A549 treated with CpdA at 1 μM for 4 hours (cell line): ENCODE results near the gene RNASE13. TPM values are rescaled to one million over a fixed set of nuclear protein-coding genes. Genes with fewer than 3 reads are reported as not detected.

ENCODE experiments used
- total RNA-seq: library from RNA; stranded (reverse); fragments of 200-300 nt; extraction: Qiagen RNA extraction; gene quantifications from 5 replicates; pipeline ENCODE4 v1.2.3, GENCODE V29; 2022; ENCODE audit warnings: low read depth

Gene RNASE13, protein sequence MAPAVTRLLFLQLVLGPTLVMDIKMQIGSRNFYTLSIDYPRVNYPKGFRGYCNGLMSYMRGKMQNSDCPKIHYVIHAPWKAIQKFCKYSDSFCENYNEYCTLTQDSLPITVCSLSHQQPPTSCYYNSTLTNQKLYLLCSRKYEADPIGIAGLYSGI
- not detected in 5 replicates for total RNA-seq

DNA sequence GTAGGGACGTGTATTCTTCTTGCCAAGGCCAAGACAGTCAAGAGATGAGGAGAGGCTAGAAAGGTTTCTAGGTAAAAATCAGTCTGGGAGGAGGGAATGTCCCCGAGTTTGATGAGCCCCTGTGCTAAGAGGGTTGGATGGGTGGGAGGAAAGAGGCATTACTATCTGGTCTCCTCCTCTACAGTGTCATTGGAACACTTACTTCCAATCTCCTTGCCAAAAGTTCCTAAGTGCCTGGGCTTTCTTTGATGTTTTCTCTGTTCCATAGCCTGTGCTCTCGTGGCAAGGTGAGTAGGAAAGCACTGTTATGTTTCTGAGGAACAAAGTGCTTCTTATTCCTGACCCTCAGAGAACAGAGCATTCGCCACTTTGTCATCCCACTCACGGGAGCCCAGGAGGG lies at the start of gene RNASE13:
Gene RNASE13, minus strand, starts transcription at position 101 of the 400 bp plus-strand sequence. CDS start 519 bp downstream, outside the sequence.

DNA sequence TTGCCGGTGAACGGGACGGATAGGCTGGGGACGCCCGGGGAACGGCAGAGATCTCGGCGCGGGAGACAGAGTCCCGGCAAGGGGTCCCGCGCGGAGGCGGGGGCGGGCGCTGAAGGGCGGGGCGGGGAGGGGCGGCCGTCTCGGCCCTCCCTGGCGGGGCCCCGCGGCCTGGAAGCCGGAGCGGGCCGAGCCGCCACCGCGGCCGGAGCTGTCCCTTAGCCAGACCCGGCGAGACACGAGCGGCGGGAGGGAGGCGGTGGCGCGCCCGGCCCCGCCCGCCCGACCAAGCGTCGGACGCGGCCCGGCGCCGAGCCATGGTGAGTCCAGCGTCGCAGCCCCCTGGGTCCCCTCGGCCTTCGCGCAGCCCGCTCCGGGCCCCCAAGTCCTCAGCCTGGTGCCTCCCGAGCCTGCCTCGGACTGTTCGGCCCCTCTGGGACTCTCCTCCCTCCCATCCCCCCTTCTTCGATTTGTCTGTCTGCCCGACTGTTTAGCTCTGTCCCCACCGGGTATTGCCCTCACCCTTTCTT lies 35.5 kb upstream of the RNASE13 start, which contains the start of gene ARHGEF40:
Gene ARHGEF40, plus strand, starts transcription at position 222 of the 527 bp plus-strand sequence. Its CDS starts 93 bp downstream, at position 315.

DNA sequence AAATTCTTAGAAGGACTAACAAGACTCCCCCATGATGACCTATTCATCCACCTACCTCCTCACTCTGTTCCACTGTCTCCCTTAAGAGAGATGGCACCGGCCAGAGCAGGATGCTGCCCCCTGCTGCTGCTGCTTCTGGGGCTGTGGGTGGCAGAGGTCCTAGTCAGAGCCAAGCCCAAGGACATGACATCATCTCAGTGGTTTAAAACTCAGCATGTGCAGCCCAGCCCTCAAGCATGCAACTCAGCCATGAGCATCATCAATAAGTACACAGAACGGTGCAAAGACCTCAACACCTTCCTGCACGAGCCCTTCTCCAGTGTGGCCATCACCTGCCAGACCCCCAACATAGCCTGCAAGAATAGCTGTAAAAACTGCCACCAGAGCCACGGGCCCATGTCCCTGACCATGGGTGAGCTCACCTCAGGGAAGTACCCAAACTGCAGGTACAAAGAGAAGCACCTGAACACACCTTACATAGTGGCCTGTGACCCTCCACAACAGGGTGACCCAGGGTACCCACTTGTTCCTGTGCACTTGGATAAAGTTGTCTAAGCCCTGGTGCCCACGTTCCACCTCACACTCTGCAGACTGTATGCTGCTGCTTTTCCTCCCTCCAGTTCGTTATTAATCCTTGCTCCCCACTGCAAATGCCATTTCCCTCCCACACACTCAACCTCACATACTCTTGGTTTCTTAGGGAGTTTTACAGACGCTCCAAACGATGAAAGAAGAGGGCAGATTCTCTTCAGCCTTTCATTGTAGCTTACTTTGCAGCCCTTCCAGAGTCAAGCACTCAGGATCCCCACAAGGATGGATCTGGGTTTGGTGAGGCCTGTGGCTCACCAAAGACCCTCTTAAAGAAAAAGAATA lies 23.4 kb upstream of the RNASE13 start, which contains the start of gene RNASE8:
Gene RNASE8, plus strand, starts transcription at position 20 of the 873 bp plus-strand sequence. Its CDS starts 71 bp downstream, at position 91.

GRCh38 chr14:21041676-21042433 lies 7.2 kb upstream of the RNASE13 start, which contains the start of gene RNASE7:
Gene RNASE7, plus strand, starts transcription at chr14:21042362. Its CDS starts 631 bp downstream, at chr14:21042993.

DNA sequence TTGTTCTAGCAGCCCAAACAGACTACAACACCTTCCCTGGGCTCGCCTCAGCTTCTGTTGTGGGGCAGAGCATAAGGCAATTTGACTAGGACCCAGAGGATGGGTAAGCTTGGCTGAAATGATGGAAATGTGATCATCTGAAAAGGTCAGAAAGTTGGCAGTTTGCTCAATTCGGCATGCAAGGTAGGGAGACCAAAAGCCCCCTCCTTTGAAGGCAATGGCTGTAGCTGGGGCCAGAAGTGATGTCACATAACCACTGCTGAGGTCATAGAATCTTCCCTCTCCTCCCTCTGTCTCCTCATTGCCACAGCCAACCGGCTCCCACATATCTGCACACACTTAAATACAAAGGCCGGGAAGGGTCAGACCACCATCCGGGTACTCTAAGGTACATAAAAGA lies 4.7 kb downstream of the RNASE13 start, which contains the start of gene TPPP2:
Gene TPPP2, plus strand, starts transcription at position 301 of the 400 bp plus-strand sequence. CDS start 365 bp downstream, outside the sequence.

DNA sequence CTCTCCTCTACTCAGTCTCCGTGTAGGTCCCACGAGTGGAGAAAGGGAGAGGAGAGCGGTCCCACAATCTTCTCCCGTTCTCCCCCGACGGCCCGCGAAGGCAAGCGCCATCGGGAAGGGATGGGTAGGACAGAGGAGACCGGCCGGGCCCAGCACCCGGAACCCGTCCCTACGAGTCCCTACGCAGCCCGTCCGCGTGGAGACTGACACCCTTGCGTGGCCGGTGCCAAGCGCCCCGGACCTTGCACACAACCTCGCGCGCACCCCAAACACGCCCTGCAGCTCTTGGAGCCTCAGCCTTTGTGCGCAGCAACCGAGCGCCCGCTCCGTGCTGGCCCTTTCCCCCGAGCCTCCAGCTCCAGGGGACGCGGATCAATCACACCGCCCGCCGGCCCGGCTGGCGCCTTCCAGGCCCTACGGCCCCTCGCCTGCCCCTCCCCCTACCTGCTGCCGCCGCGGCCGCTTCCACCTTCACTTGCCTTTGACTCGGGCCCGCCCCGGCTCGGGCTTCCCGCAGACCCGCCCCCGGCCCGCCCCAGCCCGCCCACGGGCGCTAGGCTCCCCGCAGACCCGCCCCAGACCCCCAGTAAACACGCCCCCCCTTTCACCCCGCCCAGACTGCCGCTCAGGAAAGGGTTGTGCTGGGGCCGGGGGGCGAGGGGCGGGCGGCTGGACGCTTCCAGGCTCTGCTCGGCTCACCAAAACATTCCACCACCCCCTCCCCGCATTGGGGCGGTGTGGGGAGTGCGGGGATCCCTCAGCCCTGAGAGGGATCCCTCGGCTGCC lies 9.8 kb downstream of the RNASE13 start, which contains the start of gene NDRG2:
Gene NDRG2, minus strand, starts transcription at position 477 of the 786 bp plus-strand sequence. CDS start 1,746 bp downstream, outside the sequence.

GRCh38 chr14:20998674-20999366 lies 35.8 kb downstream of the RNASE13 start, which contains the start of gene SLC39A2:
Gene SLC39A2, plus strand, starts transcription at chr14:20999293. Its CDS starts 154 bp downstream, at chr14:20999447.

GRCh38 chr14:20989787-20990600 lies 44.6 kb downstream of the RNASE13 start, which contains the start of gene METTL17:
Gene METTL17, plus strand, starts transcription at chr14:20989980. Its CDS starts 23 bp downstream, at chr14:20990003.

Other genes starting within 250 kb of the RNASE13 start
- 0.16 to 0.35 TPM (median 0.24 TPM) in 3 of 5 replicates, not detected in the others for gene RNASE1, start 232.0 kb downstream of the RNASE13 start, total RNA-seq
- gene RNASE3, start 143.4 kb downstream of the RNASE13 start, total RNA-seq, result not detected in 5 replicates
- not detected in 5 replicates for gene RNASE2, start 79.3 kb downstream of the RNASE13 start, total RNA-seq
- 69.5 to 77.9 TPM (median 73.5 TPM) in 5 replicates for gene METTL17, start 44.8 kb downstream of the RNASE13 start, total RNA-seq
- not detected in 5 replicates for gene SLC39A2, start 35.5 kb downstream of the RNASE13 start, total RNA-seq
- gene NDRG2, start 9.7 kb downstream of the RNASE13 start, total RNA-seq, result 2.5 to 3.5 TPM (median 3.1 TPM) in 5 replicates
- gene TPPP2, start 4.6 kb downstream of the RNASE13 start, total RNA-seq, result not detected in 5 replicates
- gene RNASE7, start 7.6 kb upstream of the RNASE13 start, total RNA-seq, result not detected in 5 replicates
- not detected in 5 replicates for gene RNASE8, start 23.0 kb upstream of the RNASE13 start, total RNA-seq
- gene ARHGEF40, start 35.5 kb upstream of the RNASE13 start, total RNA-seq, result 9.2 to 13.5 TPM (median 12.9 TPM) in 5 replicates
- 21.2 to 30.3 TPM (median 29.2 TPM) in 5 replicates for gene ZNF219, start 63.8 kb upstream of the RNASE13 start, total RNA-seq
- gene TMEM253, start 66.3 kb upstream of the RNASE13 start, total RNA-seq, result 0.40 to 1.1 TPM (median 0.80 TPM) in 5 replicates
- 0.02 TPM in 1 of 5 replicates, not detected in the others for gene OR5AU1, start 121.3 kb upstream of the RNASE13 start, total RNA-seq
- gene HNRNPC, start 234.6 kb upstream of the RNASE13 start, total RNA-seq, result 789 to 1,071 TPM (median 851 TPM) in 5 replicates
- 0.21 to 0.51 TPM (median 0.34 TPM) in 5 replicates for gene RPGRIP1, start 245.3 kb upstream of the RNASE13 start, total RNA-seq